Endometrial microvascular endothelial cells (primary cell): ENCODE results near the gene ZNF536. TPM values are rescaled to one million over a fixed set of nuclear protein-coding genes. Genes with fewer than 3 reads are reported as not detected.
"Not testable (repeated sequence)": the region's sequence is repeated elsewhere in the genome, so short reads cannot be mapped to it uniquely, and the experiment has no call there.

Experiments used
- in situ Hi-C: cut with HindIII; loops from 2 replicates; pipeline ENCODE4 v1.10.0; 2017; ENCODE audit warnings: low sequenced_read_pairs, low pct_unique_long_range_greater_than_20kb; ENCODE audit errors: inconsistent ontology term
- total RNA-seq: library from RNA; depleted of rRNA; stranded (reverse); fragments of >200 nt; gene quantifications from one replicate; pipeline ENCODE4 v1.2.3, GENCODE V29; 2015; ENCODE audit errors: inconsistent ontology term

Gene ZNF536
- total RNA-seq, 1 donor from 2014 or later = not detected

DNA sequence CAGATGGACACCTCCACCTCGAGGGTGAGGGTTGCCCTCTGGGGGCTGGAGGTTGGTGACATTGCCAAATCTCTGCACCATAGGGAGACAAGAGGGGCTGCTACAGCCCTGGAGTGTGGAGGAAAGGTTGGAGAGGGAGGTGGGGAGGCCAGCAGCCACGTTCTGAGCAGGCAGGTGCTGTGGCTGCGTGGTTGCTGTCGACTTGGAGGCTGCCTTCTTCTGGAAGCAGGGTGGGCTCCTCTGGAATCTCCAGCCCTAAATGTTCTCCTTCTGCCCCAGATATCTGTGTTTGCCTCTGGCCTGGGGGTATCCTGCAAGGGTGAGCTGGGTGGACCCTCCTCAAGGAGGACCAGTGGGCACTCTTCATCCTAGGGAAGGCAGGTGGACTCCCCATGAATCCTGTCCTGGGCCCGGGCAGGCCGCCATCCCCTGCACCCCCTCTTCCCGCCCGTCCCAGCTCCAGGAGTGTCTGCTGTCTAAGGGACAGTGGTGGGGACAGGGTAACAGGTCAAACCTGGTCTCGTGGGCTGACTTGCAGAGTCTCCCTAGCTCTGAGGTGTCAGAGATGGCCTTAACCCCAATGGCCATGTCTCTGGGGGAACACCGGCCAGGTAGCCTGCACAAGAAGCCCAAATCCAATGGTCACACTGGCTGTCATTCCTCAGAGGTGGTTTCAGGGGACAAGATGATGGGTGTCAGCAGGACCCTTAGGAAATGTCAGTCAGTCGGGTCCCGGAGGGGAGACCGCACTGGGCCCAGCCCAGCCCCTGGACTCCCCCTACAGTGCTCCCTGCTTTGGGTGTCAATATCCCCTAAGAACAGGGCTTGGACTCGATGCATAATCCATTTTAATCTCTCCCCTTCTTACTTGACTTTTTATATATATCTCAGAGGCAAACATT, 32.3 kb upstream of the ZNF536 start:
- in situ Hi-C loops = no loop called here

DNA sequence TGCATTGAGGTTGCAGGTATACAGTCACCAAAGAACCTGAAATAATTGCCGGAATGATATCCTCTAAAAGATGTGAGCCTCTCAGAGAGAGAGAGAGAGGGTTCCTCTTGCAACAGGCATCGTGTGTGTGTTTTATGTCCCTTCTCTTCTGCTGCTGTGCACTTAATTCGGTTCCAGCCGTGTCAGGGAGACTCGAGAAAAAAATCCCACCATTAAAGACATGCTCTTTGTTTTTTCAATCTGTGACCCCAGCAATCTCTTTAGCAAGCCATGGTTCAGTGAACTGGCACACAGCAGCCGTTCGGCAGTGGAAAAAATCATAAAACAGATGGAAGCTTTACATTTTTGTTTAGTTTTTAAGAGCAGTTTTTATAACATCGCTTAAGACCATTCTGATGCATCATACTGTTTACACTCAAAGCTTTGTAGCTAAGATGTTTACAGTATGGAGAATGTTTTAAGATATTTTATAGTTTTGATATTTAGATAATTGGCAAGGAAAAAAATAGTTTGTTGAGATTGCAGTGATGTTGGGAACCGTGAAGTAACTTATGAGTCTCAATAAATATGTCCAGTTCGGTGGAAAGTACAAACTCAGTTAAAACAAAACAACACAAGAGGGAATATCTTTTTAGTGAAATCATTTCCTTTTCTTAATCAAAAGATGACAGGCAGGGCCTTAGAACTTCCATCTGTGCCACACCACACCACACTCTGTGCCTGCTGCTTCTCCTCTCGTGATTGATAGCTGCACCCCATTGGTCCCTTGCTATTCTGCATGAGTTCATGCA, 31.2 kb upstream of the ZNF536 start:
- in situ Hi-C loops = no loop called here

DNA sequence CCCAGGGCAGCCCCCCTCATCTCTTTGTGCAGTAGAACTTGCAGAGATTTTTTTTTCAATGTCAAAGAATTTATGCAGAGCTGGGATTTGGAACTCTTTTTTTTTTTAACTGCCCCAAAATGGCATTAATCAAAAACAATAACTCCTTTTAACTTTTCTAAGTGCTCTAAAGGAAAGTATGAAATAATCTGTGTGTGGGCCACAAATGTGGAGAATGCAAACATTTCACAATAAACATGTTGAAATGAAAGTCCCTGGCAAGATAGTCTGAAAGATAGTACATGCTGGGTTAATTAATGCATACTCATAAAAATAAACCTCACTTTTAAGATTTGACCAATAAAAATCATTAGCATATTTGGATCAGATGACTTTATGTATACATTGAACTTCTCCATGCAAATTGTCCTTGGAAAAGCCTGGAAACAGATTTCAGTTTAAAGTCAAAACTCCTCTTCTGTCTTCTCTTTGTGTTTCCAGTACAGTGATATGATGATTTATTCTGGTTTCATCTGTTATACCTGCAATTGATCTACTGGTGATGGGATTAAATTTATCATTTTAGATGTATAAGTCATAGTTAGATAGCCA, 30.5 kb upstream of the ZNF536 start:
- in situ Hi-C loops = no loop called here

DNA sequence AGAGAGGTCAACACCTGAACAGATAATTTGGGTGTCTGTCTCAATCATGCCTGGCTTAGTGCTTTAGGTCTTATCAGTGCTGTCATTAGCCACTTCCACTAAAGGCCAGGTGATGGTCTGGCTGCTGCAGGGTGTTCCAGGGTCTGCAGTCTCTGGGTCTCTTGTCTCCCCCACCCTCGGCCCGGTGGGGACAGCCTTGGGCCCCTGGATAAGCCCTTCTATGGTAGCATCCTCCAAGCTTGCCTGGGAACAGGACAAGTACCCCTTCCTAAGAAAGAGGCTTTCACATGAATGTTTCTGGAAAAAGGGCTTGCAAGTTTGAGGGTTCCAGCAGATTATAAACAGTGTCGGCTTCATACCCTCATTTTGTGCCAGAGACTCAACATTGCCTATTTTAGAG, 29.3 kb upstream of the ZNF536 start:
- in situ Hi-C loops = no loop called here

DNA sequence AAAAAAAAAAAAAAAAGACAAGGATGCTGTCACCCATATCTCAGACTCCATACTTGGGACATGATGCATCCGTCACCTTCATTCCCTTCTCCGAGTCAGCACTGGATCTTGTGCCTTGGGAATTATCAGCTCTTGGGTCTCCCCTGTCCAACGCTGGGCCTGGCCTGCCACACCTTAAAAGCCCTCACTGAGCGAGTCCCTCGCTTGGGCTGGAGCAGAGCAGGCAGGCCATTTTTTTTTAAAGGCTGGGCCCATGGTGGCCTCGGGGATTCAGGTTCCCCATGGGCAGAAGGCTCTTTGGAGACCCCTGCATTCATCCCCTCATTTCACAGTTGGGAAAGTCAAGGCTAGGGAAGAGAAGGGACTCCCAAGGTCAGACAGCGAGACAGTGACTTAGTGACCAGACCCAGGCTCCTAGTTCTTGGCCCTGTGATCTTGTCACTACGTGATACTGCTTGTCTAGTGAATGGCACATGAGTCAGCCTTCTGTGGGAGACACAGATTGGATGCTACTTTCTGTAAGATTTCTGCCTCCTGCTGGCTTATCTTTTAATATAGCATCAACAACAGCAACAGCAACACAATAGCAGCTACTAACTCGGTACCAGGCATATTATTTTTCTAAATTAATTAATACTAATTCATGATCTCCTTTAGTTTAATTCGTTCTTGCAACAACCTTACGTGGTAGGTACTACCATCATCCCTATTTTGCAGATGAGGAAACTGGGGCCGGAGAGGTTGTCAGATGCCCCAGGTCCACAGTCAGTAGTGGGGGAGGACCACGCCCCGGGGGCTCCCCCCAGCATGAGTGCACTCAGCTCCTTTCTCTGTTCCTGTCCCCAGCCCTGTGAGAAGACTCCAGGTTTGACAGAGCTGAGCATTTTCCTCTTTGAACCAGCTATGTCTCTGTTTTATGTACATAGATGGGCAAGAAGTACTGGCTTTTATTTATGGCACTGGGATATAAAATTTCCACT, 27.4 kb upstream of the ZNF536 start:
- in situ Hi-C loops = no loop called here

DNA sequence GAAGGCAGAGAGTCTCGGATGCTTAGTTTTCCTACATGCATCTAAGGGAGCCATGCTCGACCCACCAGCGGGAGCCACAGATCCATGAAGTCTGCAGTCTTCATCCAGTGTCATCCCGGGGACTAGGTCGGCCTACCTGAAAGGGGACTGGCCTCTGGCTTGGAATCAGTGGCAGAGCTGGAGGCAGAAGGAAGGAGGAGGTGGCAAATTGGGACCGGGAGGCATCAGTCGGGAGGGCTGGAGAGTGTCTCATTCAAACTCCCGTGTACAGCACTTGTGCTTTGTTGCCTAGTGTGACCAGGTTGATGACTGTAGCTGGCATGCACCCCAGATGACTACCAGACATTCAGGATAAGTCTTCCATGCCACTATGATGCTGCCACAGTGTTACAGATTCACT, 26.5 kb upstream of the ZNF536 start:
- in situ Hi-C loops = no loop called here

DNA sequence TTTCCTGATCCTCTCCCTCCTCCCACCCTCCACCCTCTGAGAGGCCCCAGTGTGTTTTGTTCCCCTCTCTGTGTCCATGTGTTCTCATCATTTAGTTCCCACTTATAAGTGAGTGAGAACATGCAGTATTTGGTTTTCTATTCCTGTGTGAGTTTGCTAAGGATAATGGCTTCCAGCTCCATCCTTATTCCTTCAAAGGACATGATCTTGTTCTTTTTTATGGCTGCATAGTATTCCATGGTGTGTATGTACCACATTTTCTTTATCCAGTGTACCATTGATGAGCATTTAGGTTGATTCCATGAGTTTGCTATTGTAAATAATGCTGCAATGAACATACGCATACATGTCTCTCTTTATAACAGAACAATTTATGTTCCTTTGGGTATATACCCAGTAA, 25.7 kb upstream of the ZNF536 start:
- in situ Hi-C loops = not testable (repeated sequence)

DNA sequence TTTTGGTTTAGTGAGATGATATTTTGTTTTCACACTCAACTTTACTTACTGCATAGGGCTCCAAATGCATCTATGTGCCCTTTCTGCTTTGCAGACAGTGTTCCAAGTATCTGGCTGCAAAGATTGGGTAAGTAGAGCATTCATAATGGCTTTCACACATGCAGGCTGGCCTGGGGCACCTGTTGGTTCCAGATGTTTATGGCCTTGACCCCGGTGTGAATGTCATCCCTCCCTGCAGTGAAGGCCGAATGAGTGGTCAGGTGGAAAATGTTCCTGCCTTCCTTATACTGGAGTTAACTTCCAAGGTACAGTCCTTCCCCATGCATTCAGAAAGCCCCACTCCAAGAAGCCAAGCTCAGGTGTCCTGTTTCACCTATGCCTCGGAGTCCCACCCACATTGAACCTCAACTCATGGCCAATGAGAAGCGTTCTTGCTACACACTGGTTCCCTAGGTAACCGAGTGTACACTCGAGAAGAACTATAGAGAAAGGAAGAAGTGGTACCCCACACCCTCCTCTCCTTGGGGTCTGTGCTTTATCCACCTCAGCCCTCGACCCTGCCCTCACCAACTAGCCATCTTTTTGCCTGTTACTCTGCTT, 23.0 kb upstream of the ZNF536 start:
- in situ Hi-C loops = no loop called here

DNA sequence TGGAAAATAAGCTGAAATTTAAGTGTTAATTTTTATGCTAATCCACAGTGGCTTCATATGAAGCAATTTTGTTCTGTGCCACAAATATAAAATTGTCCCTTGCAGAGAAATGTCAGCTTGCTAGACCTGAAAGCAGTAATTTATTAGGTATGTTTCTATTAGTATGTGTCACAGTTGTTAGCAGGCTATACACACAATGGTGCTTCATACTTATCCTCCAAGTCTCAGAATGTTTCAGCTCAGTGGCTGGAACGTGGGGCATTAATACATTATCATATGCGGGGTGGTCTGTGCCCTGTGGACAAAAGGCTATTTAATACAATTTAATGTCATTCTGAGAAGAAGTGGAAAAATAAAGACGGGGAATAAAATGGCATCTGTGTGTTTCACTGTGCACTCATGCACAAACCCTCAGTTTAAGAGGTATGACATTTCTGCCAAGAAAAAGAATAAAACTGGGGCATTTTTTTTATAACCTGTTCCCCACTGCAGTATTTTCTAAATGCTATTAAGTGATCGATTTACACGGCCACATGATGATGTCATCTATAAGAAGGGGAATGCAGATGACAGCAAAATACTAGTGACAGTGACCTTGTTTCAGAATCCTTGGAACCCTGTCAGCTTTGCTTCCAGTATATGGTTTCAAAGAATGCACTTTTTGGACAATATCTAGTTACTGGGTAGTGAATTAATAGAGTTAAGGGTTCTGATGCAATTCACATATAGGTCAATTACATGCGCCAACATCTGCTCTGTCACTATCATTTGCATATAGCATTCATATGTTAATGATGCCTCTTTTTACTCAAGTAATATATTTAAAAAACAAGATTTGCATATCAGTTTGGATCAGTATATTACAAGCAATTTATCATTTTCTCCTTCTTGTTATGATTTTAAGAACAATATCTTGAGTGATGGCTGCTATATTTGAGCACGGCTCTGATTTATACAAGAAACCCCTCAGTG, 21.2 kb upstream of the ZNF536 start:
- in situ Hi-C loops = no loop called here

DNA sequence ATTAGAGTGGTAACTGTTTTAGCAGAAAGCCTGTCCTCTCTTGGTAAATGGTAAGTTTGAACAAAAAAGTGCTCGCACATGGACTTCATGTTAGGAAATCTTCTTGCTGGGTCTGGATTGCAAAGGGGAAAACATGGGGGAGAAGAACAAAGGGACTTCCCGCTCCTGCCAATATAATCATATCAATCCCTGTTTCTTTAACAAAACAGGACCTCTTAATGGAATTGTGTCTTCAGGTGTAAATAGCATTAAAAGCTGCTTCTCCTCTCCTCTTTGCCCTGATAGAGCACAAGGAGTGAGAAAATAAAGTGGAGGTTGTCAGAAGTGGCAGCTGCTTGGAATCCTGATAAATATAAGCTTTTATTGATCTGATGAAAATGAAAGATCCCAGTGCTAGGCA, 20.4 kb upstream of the ZNF536 start:
- in situ Hi-C loops = no loop called here

DNA sequence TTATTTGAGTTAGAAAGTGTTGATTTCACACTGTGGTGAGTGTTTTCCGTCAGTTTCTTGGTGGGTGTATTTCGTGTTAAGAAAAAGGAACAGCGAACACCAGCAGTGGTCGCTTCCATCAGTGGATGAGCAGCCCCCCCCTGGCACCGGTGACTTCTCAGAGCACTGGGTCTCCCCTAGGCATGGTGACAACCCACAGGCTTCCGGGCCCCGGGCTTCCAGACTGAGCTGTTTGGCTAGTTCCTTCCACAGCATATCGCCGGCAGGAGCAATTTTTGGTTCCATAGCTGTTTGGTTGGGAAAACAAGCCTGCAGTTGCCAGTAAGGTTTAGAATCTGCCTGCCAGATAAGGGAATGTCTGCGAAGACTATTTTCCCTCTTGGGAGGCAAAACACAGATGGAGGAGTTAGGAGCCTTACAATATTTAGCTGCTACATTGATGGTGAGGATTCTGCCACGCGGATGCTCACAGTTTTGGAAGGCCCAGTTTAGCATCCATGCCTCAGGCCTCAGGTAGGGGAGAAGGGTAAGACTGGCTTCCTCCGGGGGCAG, 18.7 kb upstream of the ZNF536 start:
- in situ Hi-C loops = no loop called here

DNA sequence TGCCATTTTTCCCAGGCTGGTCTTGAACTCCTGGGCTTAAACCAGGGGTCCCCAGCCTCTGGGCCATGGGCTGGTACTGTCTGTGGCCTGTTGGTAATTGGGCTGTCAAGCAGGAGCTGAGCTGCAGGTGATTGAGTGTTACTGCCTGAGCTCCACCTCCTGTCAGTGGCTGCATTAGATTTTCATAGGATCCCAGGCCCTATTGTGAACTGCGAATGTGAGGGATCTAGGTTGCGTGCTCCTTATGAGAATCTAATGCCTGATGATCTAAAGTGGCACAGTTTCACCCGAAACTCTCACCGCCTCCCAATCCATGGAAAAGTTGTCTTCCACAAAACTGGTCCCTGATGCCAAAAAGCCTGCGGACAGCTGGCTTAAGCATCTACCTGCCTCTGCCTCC, 16.6 kb upstream of the ZNF536 start:
- in situ Hi-C loops = no loop called here

DNA sequence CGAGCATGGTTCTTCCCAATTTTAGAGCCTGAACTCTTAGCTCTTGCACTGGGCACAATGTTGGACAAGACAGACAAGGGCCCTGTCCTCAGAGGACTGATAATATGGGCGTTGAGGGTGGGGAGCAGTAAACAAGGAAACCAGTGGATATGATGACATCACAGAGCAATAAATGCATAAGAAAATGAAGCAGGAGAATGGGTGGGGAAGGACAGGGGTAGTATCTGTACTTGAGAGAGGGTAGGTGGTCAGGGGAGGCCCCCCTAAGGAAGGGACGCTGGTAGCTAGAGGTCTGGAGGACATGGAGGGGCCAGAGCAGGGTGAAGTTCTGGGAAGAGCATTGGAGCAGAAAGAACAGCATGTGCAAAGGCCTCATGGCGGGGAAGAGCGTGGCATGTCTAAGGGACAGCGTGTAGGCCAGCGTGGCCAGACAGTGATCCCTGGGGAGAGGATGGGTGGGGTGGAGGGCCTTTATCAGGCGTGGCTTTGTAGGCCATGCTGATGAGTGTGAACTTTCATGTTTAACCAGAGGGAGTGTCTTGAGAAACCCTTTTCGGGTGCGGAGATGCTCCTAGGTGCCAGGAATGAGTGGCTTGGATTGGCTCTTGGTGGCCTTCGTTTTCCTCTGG, 15.1 kb upstream of the ZNF536 start:
- in situ Hi-C loops = no loop called here

DNA sequence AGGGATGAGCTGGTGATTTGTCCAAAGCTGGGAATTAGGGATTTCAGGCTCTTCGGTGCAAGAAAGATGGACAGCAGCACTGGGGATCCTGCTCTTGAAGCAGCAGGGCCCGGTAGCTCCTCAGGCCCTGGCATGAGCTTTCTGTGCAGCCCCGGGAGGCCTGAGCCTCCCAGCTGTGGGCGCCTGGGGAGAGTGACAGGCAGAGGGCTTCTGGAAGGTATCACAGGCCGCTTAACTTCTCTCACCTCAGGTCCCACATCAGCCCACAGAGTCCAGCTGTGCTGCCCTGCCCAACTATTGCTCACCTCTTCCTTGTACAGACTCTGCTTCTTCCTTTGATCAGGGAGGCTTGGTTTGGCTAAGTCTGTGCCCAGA, 14.6 kb upstream of the ZNF536 start:
- in situ Hi-C loops = no loop called here

DNA sequence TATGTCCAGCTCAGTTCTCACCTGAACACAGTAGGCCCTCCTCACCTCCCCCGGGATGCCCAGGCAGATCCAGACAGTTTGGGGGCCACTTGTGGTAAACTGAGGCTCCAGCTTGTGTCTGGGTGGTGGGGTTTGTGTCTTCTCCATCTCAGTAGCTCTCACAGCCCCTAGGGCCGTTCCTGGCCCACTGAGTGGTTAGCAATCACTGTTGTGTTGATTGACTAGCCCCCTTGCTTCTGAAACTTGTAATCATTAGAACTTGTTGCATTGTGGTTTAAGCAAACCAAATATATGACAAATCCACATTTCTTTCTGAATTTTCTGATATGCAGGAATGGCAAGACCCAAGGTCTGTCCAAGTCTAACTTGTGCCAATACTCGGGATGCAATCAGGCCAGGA, 13.9 kb upstream of the ZNF536 start:
- in situ Hi-C loops = no loop called here

DNA sequence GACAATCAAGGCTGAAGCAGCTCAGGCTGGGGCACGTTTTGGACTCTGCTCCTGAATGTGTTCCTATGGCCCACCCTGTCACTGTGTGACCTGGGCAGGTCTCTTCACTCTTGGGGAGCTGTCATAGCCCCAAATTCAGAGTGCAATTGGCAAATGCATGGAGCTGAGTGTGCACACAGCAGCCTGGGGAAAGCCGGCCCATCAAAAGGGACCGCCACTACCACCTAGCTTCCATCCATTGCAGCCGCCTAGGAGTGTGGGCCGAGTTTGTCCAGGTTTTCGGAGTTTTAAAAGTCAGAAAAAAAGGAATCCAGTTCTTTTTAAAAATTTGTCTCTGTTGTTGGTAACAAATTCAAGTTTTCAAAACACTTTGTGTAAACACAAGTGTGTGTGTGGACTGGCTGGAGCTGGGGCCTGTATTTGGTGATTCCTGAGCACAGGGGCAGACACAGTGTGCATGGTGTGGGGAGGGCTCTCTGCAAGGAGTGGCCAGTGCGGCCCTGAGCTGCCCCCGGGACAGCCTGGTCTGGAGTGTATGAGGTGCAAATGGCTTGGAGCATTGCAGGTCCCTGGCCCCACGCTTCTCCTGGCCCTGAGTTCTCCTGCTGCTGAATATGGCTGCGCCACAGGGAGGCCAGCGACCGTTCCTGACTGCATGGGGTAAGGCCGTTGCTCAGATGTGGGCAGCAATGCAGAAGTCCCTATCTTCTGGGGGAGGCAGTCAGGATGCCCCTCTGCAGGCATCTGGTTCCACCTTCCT, 13.2 kb upstream of the ZNF536 start:
- in situ Hi-C loops = no loop called here
